Stimulated activated CD4-positive, alpha-beta T cell treated with anti-CD3 and anti-CD28 coated beads, Interleukin-4, amount 100 ng/mL, for 4 hours (primary cell): ENCODE measurements around the gene BOC.

Source experiments
- DNase-seq, 2 experiments: peaks; one replicate each; pipeline ENCODE4 v3.0.0-alpha.2; 2020

BOC gene

DNA sequence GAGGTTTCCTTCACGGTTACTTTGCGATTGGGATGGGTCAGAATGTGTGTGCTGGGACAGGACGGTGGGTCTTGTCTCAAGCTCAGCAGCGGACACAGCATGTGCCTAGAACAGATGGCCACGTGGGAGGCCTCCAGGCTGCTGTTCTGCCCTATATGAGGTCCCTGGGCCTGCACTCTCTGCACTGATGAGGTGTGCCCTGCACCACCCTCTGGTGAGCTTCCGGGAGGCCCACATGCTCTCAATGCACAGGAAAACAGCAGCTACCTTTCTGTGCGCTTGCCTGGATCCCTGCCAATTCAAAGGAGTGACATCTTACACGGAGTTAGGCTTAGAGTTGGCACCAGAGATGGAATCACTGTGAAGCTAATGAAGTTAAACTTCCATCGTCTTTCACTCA, 59.8 kb downstream of the BOC start:
- no peak for DNase-seq

DNA sequence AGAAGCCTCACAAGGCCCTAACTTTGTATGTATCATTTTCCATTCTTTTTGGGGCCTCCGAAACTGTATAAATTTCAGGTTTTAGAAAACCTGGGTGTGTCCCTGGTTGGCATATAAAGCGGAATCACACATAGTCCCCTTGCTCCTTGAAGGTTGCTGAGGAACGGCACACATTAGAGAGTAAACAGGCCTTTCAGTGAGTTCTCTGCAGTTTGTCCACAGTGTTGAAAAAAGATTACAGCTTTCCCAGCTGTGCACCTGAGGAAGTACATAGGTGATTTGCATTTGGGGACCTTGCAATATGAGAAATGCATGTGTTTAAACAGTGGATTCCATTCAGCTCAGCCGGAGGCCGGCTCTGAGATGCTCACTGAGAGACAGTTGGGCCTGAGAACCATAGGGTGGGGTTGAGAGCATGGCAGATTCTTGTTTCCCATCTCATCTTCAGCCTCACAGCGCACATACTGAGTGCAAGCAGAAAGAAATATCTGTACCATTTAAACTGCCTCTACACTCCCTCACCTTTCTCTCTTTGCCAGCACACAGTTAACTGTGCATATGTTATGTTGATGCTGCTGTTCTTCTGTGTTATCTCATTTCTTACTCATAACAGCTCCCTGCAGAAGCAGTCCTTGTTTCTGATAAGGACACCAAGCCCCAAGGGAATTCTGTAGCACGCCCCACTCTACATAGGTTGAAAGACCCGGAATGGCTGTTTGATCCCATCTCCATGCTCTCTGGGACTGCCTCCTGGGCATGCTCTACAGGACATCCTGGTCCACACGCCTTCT, 60.4 kb downstream of the BOC start:
- no peak for DNase-seq

DNA sequence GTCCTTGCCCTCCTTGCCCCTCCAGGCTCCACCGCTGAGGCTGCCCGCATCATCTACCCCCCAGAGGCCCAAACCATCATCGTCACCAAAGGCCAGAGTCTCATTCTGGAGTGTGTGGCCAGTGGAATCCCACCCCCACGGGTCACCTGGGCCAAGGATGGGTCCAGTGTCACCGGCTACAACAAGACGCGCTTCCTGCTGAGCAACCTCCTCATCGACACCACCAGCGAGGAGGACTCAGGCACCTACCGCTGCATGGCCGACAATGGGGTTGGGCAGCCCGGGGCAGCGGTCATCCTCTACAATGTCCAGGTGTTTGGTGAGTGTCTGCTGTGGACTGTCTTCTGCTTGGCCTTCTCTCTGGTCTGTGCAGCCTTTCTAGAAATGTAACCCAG, 61.0 kb downstream of the BOC start:
- no peak for DNase-seq

DNA sequence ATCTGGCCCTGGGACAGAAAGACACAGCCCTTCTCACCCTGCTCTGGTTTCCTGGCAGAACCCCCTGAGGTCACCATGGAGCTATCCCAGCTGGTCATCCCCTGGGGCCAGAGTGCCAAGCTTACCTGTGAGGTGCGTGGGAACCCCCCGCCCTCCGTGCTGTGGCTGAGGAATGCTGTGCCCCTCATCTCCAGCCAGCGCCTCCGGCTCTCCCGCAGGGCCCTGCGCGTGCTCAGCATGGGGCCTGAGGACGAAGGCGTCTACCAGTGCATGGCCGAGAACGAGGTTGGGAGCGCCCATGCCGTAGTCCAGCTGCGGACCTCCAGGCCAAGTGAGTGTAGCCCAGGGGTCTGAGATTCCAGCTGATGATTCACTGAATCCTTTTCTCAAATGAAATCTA, 61.7 kb downstream of the BOC start:
- DNase-seq = no peak

DNA sequence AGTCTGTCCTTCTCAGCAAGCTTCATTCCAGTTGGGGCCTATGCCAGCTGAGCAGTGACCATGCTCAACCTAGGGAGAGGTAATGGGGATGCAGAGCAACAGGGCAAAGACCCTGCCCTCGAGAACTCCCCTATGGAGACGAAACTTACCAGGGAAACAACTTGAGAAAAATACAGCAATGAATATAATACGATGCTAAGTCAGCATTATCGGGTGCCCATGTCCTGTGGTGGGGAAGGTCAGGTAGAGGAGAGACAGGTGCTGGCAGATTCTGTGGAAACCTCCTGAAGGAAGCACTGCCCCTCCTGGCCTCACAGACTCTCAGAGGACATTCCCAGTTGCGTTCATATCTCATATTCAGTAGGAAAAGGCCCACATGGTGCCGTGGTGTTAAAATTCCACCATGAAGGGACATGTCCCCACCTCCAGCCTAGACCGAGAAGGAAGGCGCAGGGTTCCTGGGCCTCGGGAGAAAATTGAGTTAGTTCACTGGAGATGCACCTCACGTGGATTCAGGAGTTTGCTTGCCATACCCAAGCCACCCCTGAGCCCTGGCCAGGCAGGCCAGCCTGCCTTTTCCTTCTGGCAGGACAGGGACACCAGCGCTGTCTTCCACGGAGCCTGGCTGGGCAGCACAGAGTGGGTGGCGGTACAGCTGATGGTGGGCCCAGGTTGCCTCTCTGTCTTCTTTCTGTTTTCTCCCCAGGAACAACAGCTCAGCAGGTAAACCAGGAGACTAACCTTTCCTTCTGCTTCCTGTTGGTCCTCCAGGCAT, 62.4 kb downstream of the BOC start:
- DNase-seq = no peak

DNA sequence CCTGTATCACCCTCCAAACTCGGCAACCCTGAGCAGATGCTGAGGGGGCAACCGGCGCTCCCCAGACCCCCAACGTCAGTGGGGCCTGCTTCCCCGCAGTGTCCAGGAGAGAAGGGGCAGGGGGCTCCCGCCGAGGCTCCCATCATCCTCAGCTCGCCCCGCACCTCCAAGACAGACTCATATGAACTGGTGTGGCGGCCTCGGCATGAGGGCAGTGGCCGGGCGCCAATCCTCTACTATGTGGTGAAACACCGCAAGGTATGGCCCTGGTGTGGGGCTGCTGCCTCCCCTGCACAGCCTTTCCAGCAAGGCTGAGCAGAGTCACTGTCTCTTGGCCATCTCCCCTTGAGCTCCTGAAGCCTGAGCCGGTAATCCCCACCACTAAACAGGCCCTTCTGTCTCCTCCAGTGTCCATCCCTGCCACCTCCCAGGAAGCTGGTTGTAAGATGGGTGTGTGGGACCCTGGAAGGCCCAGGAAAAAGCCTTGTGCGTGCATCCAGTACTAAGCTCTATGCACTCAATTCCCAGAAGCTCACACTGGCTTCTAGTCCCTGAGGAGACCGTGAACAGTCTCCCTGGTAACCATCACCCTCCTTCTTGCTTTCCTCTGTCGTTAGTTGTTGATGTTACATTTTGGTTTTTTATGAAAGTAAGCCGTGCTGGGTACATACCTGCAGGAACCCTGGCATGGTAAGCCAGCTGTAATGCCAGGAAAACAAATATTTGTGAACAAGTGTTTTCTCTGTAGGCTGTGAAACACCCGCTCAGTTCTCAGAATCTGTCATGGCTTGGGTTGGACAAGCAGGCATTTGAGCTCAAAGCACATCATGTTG, 63.3 kb downstream of the BOC start:
- DNase-seq = no peak

DNA sequence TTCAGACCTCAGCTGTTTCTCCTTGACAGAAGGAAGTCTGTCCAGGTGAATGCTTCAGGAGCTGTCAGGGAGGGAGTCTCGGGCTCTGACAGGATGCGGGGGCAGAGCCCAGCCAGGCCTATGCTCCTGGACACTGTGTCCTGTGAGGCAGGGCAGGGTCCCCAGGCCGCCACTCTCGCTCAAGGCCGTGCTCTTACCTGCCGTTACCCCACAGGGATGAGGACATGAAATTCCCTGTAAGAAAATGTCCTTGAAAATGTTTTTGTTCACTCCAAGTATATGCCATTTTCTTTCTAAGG, 63.9 kb downstream of the BOC start:
- DNase-seq = no peak

DNA sequence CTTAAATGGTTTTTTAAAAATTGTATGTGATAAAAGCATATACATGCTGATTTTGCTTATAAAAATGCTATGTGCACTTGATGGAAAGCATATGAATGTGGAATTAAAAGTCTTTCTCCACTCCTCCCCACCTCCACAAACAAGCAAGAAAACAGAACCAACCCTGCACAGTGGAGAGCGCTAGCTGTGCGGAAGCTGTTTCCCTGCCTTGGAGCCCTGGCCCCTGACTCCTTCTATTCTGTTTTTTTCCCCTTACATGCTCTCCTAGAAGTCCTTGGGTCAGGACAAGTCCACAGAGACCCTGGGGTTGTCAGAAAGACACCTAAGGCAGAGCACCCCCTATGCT, 64.2 kb downstream of the BOC start:
- DNase-seq = no peak

DNA sequence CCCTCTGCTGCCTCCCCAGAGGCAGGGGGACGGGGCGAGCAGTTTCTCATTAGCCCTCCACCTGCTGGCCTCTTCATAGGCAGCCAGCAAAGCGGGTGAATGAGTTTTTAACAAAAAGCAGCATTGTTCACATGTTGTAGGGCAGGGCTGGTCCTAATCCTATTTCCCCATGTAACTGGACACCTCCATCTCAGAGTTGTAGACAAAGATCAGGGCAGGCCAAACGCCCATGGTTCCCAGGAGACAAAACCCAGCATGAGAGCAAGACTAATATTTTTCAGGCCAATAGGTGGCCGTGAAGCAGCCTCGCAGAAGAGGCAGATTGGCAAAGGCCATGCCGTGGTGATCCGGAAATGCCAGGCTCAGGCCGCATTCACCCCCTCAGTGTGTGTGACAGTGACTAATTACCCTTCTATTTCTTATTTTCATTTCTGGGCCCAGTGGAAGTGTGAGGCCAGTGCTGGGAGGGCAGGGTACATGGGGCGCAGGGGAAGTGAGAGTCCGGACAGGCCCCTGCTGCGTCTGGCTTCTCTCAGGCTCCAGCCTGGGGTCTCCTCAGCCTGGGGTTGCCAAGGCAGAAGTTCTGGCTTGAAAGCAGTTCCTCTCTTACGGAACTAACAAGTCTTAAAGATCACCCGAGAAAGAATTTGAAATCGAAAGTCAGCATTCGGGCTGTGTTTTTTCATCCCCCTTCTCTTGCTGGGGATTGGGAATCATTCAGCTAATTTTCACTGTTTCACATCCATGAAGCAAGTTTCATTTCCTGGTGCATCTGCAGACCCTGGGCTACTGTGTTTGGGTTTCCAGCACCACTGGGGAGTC, 64.8 kb downstream of the BOC start:
- DNase-seq = no peak

DNA sequence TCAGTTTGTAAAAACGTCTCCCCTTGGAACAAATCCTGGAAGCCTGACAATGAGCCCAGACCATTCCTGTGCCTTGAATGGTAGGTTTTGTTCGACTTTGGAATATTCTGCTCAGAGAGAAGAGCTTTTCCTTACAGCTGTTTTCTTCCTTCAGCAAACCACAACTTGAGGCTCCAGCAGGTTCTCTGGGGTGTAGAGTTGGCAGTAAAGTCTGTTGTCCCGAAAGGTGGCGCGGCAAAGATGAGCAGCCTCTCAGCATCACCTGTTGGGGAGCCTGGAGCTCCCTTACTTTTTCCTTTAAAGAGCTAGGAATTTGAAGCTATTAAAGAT, 65.4 kb downstream of the BOC start:
- no peak for DNase-seq

DNA sequence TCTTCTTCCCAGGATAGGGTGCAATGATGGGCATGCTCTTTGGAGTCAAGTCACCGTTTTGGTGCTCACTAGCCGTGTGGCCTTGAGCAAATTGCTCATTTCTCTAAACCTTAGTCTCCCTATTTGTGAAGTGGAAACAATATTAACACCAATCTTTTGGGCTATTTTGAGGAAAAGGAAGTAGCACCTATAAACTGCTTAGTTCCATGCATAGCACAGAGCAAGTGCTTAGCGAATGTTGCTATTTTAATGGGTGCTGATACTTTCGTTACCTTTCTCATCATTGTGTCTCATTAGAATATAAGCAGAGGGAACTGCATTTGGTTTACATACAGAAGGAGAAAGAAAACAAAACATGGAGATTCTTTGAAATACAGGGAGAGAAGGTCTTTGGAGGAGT, 66.1 kb downstream of the BOC start:
- no peak for DNase-seq

DNA sequence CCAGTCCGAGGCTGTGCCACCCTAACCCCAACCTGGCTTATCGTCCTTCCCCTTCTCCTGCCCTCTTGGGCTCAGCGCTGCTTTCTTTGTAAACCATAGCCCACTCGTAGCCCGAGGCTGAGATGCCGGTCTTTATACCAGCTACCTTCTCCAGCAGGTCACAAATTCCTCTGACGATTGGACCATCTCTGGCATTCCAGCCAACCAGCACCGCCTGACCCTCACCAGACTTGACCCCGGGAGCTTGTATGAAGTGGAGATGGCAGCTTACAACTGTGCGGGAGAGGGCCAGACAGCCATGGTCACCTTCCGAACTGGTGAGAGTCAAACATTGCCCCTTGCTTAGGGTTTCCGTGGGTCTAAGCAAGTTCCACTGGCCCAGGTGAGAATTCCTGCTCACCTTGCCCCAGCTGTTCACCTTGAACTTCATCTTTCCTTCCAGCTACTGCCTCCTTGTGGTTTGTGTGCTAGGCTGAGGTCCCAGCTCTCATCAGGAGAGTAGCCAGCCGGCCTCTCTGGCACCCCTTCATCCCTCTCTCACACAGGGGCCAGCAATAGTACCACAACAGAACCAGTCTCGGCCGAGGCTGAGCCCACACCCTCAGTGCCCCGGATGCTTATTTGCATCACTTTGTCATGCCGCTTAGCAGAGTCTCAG, 66.7 kb downstream of the BOC start:
- DNase-seq = no peak

DNA sequence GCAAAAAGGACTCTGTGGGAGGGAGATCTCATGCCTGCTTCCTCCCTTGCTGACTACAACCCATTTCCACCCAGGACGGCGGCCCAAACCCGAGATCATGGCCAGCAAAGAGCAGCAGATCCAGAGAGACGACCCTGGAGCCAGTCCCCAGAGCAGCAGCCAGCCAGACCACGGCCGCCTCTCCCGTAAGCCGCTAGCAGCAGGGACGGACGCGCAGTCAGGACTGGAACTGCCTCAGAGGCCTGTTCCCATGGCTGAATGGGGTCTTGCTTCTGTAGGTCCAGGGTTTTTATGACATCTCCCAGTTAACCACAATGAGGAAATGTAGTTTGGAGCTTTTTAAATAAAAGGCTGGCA, 67.2 kb downstream of the BOC start:
- DNase-seq = no peak

DNA sequence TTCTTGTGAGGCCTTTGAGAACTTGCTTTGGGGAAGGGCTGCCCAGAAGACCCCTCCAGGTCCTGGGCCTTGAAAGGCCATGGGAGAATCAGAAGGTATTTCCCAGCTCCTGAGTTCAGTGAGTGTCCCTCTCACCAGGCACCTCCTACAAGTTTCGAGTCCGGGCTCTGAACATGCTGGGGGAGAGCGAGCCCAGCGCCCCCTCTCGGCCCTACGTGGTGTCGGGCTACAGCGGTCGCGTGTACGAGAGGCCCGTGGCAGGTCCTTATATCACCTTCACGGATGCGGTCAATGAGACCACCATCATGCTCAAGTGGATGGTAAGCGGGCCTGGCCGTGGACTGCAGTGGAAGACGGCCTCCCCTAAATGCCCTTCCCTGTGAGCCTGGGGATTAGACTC, 68.3 kb downstream of the BOC start:
- no peak for DNase-seq

DNA sequence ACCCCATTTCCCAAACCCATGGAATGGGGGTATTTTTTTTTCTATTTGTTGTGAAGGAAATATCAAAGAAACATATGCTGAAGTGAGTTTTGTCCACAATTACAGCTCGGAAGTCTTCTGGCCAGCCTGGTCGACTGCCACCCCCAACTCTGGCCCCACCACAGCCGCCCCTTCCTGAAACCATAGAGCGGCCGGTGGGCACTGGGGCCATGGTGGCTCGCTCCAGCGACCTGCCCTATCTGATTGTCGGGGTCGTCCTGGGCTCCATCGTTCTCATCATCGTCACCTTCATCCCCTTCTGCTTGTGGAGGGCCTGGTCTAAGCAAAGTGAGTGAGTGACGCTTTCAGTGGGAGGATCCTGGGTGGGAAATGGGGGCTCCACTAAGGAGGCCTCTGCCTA, 71.9 kb downstream of the BOC start:
- no peak for DNase-seq

DNA sequence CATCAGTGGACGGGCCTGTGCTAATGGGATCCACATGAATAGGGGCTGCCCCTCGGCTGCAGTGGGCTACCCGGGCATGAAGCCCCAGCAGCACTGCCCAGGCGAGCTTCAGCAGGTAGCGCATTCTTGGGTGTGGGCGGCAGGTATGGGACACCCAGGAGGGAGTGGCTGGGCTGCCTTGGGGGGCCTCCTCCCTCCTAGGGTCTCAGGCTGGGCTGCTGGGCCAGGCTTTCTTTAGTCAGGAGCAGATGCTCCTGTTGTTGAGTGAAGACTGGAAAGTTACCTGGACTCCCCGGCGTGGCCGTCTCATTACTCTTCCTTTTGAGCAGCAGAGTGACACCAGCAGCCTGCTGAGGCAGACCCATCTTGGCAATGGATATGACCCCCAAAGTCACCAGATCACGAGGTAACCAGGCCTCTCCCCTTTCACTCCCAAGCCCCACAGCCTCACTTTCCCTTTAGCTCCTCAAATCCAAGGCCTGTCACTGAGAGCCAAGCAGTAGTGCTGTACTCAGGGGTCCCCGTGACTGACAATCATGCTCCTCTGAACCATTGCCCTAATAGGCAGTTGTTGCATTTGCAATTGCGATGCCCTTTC, 73.2 kb downstream of the BOC start:
- DNase-seq = no peak

DNA sequence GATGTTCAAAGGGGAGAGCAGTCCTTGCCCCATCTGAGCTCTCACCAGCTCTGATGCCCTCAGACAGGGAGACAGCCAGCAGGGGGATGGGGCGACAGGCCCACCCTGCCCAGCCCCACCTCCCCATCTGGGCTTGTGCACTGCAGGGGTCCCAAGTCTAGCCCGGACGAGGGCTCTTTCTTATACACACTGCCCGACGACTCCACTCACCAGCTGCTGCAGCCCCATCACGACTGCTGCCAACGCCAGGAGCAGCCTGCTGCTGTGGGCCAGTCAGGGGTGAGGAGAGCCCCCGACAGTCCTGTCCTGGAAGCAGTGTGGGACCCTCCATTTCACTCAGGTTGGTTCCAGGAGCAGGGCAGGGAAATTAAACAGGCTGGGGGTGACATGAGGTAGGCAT, 73.9 kb downstream of the BOC start:
- DNase-seq = no peak

DNA sequence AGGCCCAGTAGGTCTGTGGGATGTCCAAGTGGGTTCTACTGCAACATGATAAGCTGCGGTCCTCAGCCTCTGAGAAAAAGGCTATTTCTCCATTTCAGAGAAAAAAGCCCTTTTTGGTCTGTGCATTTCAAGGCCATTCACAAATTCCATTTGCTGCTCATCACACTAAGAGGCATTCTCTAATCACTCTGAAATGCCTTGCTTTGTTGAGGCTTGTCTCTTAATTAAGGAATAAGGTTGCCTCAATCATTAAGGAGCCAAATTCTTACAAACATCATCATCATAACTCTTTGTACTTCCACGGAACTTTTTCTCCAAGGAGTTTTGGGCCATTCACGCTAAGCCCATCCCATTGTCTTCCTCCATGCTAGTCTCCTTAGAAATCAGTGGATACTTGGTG, 74.4 kb downstream of the BOC start:
- no peak for DNase-seq

DNA sequence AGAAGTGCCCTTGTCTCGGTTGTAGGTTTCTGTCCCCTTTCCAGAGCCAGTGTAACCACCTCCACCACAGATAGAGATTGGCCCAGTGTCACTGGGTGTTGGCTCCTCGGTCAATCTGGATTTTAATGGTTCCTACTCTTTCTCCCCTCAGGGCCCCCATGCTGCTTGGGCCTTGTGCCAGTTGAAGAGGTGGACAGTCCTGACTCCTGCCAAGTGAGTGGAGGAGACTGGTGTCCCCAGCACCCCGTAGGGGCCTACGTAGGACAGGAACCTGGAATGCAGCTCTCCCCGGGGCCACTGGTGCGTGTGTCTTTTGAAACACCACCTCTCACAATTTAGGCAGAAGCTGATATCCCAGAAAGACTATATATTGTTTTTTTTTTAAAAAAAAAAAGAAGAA, 75.2 kb downstream of the BOC start:
- no peak for DNase-seq

DNA sequence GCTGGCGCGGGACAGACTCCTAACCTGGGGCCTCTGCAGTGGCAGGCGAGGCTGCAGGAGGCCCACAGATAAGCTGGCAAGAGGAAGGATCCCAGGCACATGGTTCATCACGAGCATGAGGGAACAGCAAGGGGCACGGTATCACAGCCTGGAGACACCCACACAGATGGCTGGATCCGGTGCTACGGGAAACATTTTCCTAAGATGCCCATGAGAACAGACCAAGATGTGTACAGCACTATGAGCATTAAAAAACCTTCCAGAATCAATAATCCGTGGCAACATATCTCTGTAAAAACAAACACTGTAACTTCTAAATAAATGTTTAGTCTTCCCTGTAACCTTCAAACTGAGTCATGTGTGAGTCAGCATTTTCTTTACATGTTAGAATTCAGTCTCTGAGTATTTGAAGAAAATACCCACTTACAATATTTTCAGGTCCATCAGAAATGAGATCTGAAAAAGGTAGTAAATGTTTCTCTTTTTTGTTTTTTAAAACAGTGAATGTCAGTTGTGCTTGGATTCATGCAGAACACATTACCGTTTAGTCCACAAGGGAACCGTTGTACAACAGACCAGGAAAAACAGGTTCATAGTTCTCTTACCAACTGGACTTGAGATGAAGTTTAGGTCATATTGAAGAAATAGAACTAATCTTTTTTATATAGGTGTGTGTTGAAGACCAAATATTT, 75.9 kb downstream of the BOC start:
- no peak for DNase-seq

DNA sequence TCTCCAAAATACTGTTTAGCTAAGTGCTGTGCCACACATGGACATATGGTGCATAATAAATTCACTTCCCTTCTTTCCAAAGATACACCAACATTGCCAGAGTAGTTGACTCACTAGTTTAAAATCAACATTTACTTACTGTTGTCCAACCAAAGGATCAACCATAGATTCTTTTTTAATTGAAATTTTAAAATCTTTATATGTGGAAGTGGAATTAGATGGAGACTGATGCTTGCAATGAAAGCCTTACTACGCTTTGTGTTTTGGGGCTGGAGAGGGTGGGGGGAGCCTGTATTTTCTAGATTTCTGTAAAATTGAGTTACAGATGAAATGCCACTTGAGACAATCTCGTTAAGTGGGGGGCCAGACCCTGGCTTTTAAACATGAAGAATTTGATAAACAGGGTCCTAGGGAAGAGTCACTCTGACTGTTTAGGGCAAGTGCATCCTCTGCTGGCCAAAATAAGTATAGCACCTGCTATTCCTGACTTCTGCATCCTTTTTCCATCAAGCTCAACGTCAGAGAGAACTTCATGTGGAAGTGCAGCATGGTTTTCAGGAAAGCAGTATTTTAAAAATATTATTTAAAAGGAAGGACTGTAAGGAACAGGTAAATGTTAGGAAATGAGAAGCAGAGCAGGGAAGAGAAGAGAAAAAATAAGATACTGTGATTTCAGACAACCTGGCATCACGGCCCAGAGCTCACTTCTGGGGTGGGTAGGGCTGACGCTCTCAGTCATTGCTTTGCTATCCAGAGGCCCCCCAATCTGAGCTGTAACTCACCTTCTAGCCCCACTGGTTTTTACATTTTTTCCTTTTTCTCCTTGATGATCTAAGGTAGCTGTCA, 76.7 kb downstream of the BOC start:
- DNase-seq = peak; percentile 13 to 31
